Heart left ventricle (tissue), 16 donors: Measurements from ENCODE around the gene NUP58. TPM values are rescaled to one million over a fixed set of nuclear protein-coding genes. Genes with fewer than 3 reads are reported as not detected.

Source experiments
- ATAC-seq, 4 donors: fragments of 200-7000 bp; cut with Tn5 transposase; one replicate each; pipeline ENCODE4 v1.9.1; 2020 to 2022; ENCODE audit warnings: moderate library complexity in 4 of 4, mild to moderate bottlenecking in 3 of 4, moderate number of reproducible peaks in 1 of 4
- DNase-seq, 5 donors: peaks; one replicate each; pipeline ENCODE4 v3.0.0-alpha.2; 2020
- H3K27ac ChIP-seq, 12 donors: fragments of 200-600 bp; sonication (generic) in 4 of 12; one replicate each; pipeline versions ENCODE4 v1.5.0 to v1.8.0; 2016 to 2022; ENCODE audit warnings: mild to moderate bottlenecking in 2 of 12
- H3K27me3 ChIP-seq, 9 donors: fragments of 200-600 bp; sonication (generic) in 2 of 9; one replicate each; pipeline versions ENCODE4 v1.5.1 to v1.8.0; 2016 to 2022; ENCODE audit warnings: mild to moderate bottlenecking in 3 of 9
- H3K36me3 ChIP-seq, 9 donors: fragments of 200-600 bp; sonication (generic) in 2 of 9; one replicate each; pipeline versions ENCODE4 v1.5.0 to v1.8.0; 2018 to 2022; ENCODE audit warnings: mild to moderate bottlenecking in 2 of 9
- H3K4me1 ChIP-seq, 12 donors: fragments of 200-600 bp; sonication (generic) in 4 of 12; one replicate each; pipeline versions ENCODE4 v1.5.0 to v1.8.0; 2016 to 2022; ENCODE audit warnings: mild to moderate bottlenecking in 3 of 12
- H3K4me3 ChIP-seq, 12 donors: fragments of 200-600 bp; sonication (generic) in 4 of 12; one replicate each; pipeline versions ENCODE4 v1.5.0 to v1.8.0; 2017 to 2022; ENCODE audit warnings: mild to moderate bottlenecking in 9 of 12, moderate library complexity in 4 of 12
- H3K9me3 ChIP-seq, 12 donors: fragments of 200-600 bp; sonication (generic) in 4 of 12; one replicate each; pipeline versions ENCODE4 v1.5.0 to v1.8.0; 2016 to 2022; ENCODE audit warnings: mild to moderate bottlenecking in 1 of 12
- POLR2A ChIP-seq, 2 donors: fragments of 450-650 bp; IDR thresholded peaks; one replicate each; pipeline ENCODE4 v1.6.1; 2017; ENCODE audit warnings: antibody characterized with exemption in 2 of 2, mild to moderate bottlenecking in 2 of 2, moderate library complexity in 2 of 2
- WGBS, 4 donors: extraction: QIAGEN DNeasy Blood & Tissue Kit in 2 of 4; methylation state at CpG; one replicate each; pipeline versions ENCODE4 v1.1.5 to v1.1.7; 2013 to 2018; 5-methylcytosine and 5-hydroxymethylcytosine counted together
- intact Hi-C, 10 donors: fragments of 100-400 bp; cut with DNase I; formaldehyde crosslinking; loops; one replicate each; pipeline versions ENCODE4 v1.11.1 to v1.14.2; 2022
- polyA plus RNA-seq, 2 donors: library from polyadenylated mRNA; stranded (reverse); fragments of 200-250 nt; gene quantifications; one replicate each; pipeline ENCODE4 v1.2.3, GENCODE V29; 2013
- total RNA-seq, 9 donors: library from RNA; depleted of rRNA in 2 of 9; stranded (reverse); fragments of >200 nt in 2 of 9; fragmentation: NEBNext Ultra II Directional in 3 of 9; extraction: Animal tissue kit (Norgen Biotek cat#: 25700) in 3 of 9; gene quantifications; one replicate each; pipeline versions ENCODE4 v1.1.0 to v1.2.4, GENCODE V29; 2016 to 2023
- TF ChIP-seq, protein P1 (sequence below), 12 donors: fragments of 200-600 bp; sonication (generic) in 4 of 12; IDR thresholded peaks; one replicate each; pipeline versions ENCODE4 v1.5.0 to v1.8.0; 2018 to 2022; ENCODE audit warnings: antibody characterized with exemption in 12 of 12, mild to moderate bottlenecking in 5 of 12
- donor health status: ischemic (EF 13 %, LVEDD 7.1; RV severe dilation, severe dysfunction).
- donor health status: healthy with polysubstance abuse.
- donor health status: DM: no; HTN: yes; CAD: no.
- donor health status: DM: no; HTN: no; CAD: no.
- donor health status: ischemic (EF 25% LVEDD 6.9; RV normal size, moderate dysfunction).
- donor health status: ischemic (EF 25% LVEDD 5.7; RV mildly dilated, moderate dysfunction).
- donor health status: healthy.
- donor health status: DM: yes; HTN: yes; CAD: no.
- donor health status: ischemic (EF 35%, LVEDD 5.7; RV mildly dilated, moderate dysfunction).
- donor health status: nonischemic (EF 11% LVEDD 7.7; RV severe dilation, severe dysfunction).
- donor health status: DM: yes; HTN: yes; CAD: no.
- donor health status: PGD.
- donor health status: ischemic (EF 29% LVEDD 5.4; RV normal size, mild dysfunction).
- donor health status: nonischemic (EF 23%, LVEDD 6.1; RV moderate dilation, normal function).

Gene NUP58
- total and polyA plus RNA-seq, 11 donors = 7.0 to 39.1 (median 24.2) TPM

DNA sequence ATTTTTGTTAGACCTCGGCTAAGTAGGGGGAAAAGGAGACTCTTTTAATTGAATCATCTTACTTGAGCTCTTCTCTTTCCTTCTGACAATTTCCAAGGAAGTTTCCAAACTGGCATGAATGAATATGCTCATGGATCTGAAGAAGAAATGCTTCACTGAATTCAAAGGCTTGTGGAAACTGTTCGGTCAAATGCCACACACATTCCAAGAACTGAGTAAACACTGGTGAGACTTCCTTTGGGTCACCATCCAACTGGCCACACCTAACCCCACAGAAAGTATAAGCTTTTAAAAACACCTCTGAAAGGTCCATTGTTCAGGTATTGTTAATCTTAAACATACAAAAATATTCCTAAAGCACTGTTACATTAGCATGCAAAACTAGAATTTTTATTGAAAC lies 47.7 kb upstream of the NUP58 start:
- H3K36me3 ChIP-seq = peaks cover 0 to 100% (median 95%) of the 10 kb centered on the region in 9 donors
- ATAC-seq (no peak), DNase-seq (no peak)
- no peaks in the 10 kb centered on the region for H3K9me3 ChIP-seq
- peaks cover 0 to 3% (median 0%) of the 10 kb centered on the region in 12 donors for H3K4me1 ChIP-seq
- intact Hi-C loops = loop anchor here in 1 of 10 donors (10.0 kb wide), 1 partner anchor 71 kb away; no protein-coding TSS in a partner anchor
- H3K27ac ChIP-seq = no peak overlapping the region
- no peaks in the 10 kb centered on the region for H3K27me3 ChIP-seq
- H3K4me3 ChIP-seq = no peak overlapping the region
- TF ChIP-seq, protein P1, sequence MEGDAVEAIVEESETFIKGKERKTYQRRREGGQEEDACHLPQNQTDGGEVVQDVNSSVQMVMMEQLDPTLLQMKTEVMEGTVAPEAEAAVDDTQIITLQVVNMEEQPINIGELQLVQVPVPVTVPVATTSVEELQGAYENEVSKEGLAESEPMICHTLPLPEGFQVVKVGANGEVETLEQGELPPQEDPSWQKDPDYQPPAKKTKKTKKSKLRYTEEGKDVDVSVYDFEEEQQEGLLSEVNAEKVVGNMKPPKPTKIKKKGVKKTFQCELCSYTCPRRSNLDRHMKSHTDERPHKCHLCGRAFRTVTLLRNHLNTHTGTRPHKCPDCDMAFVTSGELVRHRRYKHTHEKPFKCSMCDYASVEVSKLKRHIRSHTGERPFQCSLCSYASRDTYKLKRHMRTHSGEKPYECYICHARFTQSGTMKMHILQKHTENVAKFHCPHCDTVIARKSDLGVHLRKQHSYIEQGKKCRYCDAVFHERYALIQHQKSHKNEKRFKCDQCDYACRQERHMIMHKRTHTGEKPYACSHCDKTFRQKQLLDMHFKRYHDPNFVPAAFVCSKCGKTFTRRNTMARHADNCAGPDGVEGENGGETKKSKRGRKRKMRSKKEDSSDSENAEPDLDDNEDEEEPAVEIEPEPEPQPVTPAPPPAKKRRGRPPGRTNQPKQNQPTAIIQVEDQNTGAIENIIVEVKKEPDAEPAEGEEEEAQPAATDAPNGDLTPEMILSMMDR (IDR thresholded peaks at IDR 0.05) = no peak
- no peak for TF ChIP-seq POLR2A (IDR thresholded peaks at IDR 0.05)
- WGBS, 4 donors = 81 to 92% (median 82%) methylated on average over 2 of the region's 2 CpGs

DNA sequence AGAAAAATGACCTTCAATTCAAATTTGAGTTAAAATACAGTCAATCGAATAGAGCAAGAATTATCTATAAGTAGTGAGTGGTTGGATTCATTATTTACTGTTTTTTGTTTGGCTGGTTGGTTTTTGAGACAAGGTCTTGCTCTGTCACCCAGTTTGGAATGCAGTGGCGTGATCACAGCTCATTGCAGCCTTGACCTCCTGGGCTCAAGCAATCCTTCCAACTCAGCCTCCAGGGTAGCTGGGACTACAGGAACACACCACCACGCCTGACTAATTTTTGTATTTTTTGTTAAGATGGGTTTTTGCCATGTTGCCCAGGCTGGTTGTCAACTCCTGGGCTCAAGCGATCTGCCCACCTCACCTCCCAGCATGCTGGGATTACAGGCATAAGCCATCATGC lies 39.2 kb upstream of the NUP58 start:
- Histone ChIP-seq H3K36me3 (peaks cover 0 to 100% (median 94%) of the 10 kb centered on the region in 9 donors), H3K4me3 (no peak overlapping the region), H3K27me3 (no peaks in the 10 kb centered on the region), H3K27ac (no peak overlapping the region), H3K9me3 (no peaks in the 10 kb centered on the region), H3K4me1 (peaks cover 0 to 2% (median 0%) of the 10 kb centered on the region in 12 donors)
- ATAC-seq (no peak), DNase-seq (no peak)
- 92 to 97% (median 95%) methylated on average over 4 of the region's 4 CpGs for WGBS, 4 donors
- TF ChIP-seq POLR2A (IDR thresholded peaks at IDR 0.05) = no peak
- TF ChIP-seq, protein P1 (IDR thresholded peaks at IDR 0.05) = no peak
- intact Hi-C loops = no loop called here

DNA sequence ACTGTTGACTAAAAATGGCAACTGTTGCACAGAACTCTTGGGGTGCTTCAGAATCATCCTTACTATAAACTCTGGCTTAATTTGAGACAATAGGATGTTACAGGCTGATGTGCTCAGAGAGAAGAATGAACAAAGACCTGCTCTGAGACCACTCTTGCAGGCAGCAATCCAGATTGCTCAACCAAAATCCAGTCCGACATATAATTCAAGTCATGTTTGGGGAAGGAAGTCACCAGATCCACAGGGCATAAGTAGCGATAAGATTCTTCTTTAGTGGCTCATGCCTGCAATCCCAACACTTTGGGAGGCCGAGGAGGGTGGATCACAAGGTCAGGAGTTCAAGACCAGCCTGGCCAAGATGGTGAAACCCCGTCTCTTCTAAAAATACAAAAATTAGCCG lies 34.7 kb upstream of the NUP58 start:
- Histone ChIP-seq H3K4me3 (no peak overlapping the region), H3K27me3 (no peaks in the 10 kb centered on the region), H3K27ac (no peak overlapping the region), H3K36me3 (peaks cover 0 to 76% (median 60%) of the 10 kb centered on the region in 9 donors), H3K9me3 (no peaks in the 10 kb centered on the region), H3K4me1 (peaks cover 0 to 6% (median 0%) of the 10 kb centered on the region in 12 donors)
- ATAC-seq = no peak
- no peak for DNase-seq
- 92 to 97% (median 94%) methylated on average over 5 of the region's 5 CpGs for WGBS, 4 donors
- no peak for TF ChIP-seq POLR2A (IDR thresholded peaks at IDR 0.05)
- TF ChIP-seq, protein P1 (IDR thresholded peaks at IDR 0.05) = no peak
- intact Hi-C loops = no loop called here

DNA sequence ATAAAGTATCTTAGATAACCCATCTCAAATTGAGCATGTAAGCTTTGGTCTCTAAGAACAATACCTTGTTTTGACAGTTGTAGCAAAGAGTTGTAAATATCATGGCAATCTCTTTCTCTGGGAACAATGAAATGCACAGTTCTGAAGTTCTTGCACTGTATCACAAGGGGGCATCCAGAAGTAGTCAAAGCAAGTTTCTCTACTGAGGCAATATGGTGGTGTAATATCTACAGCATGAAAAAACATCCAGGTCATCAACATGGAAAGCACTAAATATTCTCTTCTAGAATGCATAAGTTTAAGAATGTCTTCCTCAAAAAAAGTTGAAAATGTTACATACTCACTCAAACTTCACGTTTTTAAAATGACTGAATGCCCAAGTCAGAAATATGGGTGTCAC lies 33.7 kb upstream of the NUP58 start:
- peaks cover 0 to 76% (median 60%) of the 10 kb centered on the region in 9 donors for H3K36me3 ChIP-seq
- DNase-seq (no peak), ATAC-seq (no peak)
- TF ChIP-seq POLR2A (IDR thresholded peaks at IDR 0.05) = no peak
- TF ChIP-seq, protein P1 (IDR thresholded peaks at IDR 0.05) = peak in 3 of 12 donors; percentile 9 to 21 (median 20)
- no peaks in the 10 kb centered on the region for H3K27me3 ChIP-seq
- no peak overlapping the region for H3K27ac ChIP-seq
- H3K4me3 ChIP-seq = no peak overlapping the region
- intact Hi-C loops = no loop called here
- WGBS, 4 donors = 86 to 95% (median 91%) methylated on average over 1 of the region's 1 CpG
- H3K4me1 ChIP-seq = peaks cover 0 to 6% (median 0%) of the 10 kb centered on the region in 12 donors
- H3K9me3 ChIP-seq = no peaks in the 10 kb centered on the region
